ENCODE data around the gene LRFN5.
"Not testable (repeated sequence)": the region's sequence is repeated elsewhere in the genome, so short reads cannot be mapped to it uniquely, and the experiment has no call there.

LRFN5 gene

GRCh38 chr14:41641690-41642089, 35.0 kb downstream of the LRFN5 start:
- no peak for DNase-seq

GRCh38 chr14:41642367-41642766, 35.7 kb downstream of the LRFN5 start:
- no peak for DNase-seq

GRCh38 chr14:41642789-41643188, 36.1 kb downstream of the LRFN5 start:
- DNase-seq: no peak

- DNase-seq: no peak
Measured at GRCh38 chr14:41644606-41645005, 37.9 kb downstream of the LRFN5 start.

- DNase-seq: no peak
Measured at GRCh38 chr14:41650802-41651201, 44.1 kb downstream of the LRFN5 start.

GRCh38 chr14:41654196-41654595, 47.5 kb downstream of the LRFN5 start:
- no peak for DNase-seq

- no peak for DNase-seq
Measured at GRCh38 chr14:41662780-41663472, 56.2 kb downstream of the LRFN5 start.

GRCh38 chr14:41663473-41663850, 56.8 kb downstream of the LRFN5 start:
- DNase-seq: no peak

- DNase-seq: no peak
Measured at GRCh38 chr14:41666301-41666700, 59.6 kb downstream of the LRFN5 start.

GRCh38 chr14:41668356-41668755, 61.7 kb downstream of the LRFN5 start:
- DNase-seq: no peak

GRCh38 chr14:41673601-41674000, 66.9 kb downstream of the LRFN5 start:
- DNase-seq: not testable (repeated sequence)

GRCh38 chr14:41674511-41674971, 67.9 kb downstream of the LRFN5 start:
- not testable (repeated sequence) for DNase-seq

GRCh38 chr14:41699486-41699885, 92.8 kb downstream of the LRFN5 start:
- DNase-seq: no peak

GRCh38 chr14:41718477-41719166, 111.9 kb downstream of the LRFN5 start:
- DNase-seq: no peak

- no peak for DNase-seq
Measured at GRCh38 chr14:41739203-41739602, 132.5 kb downstream of the LRFN5 start.

GRCh38 chr14:41743140-41743539, 136.5 kb downstream of the LRFN5 start:
- DNase-seq: no peak

GRCh38 chr14:41749429-41749828, 142.8 kb downstream of the LRFN5 start:
- no peak for DNase-seq

GRCh38 chr14:41750575-41750974, 143.9 kb downstream of the LRFN5 start:
- DNase-seq: not testable (repeated sequence)

- no peak for DNase-seq
Measured at GRCh38 chr14:41758011-41758665, 151.5 kb downstream of the LRFN5 start.

GRCh38 chr14:41761204-41761603, 154.5 kb downstream of the LRFN5 start:
- no peak for DNase-seq

- DNase-seq: no peak
Measured at GRCh38 chr14:41766772-41767171, 160.1 kb downstream of the LRFN5 start.

GRCh38 chr14:41773536-41774279, 167.0 kb downstream of the LRFN5 start:
- DNase-seq: no peak

- DNase-seq: no peak
Measured at GRCh38 chr14:41782511-41782910, 175.8 kb downstream of the LRFN5 start.

Measured in SW 1271 (cell line).